Measurements from ENCODE around the gene AMT. TPM values are rescaled to one million over a fixed set of nuclear protein-coding genes. Genes with fewer than 3 reads are reported as not detected.
A peak's percentile ranks its signal among the peaks of the same experiment; 100 is the strongest.

The AMT gene
- polyA plus RNA-seq, 2 of the 4 experiments (the other 2 are of a cell fraction): 0.83 to 1.4 TPM

DNA sequence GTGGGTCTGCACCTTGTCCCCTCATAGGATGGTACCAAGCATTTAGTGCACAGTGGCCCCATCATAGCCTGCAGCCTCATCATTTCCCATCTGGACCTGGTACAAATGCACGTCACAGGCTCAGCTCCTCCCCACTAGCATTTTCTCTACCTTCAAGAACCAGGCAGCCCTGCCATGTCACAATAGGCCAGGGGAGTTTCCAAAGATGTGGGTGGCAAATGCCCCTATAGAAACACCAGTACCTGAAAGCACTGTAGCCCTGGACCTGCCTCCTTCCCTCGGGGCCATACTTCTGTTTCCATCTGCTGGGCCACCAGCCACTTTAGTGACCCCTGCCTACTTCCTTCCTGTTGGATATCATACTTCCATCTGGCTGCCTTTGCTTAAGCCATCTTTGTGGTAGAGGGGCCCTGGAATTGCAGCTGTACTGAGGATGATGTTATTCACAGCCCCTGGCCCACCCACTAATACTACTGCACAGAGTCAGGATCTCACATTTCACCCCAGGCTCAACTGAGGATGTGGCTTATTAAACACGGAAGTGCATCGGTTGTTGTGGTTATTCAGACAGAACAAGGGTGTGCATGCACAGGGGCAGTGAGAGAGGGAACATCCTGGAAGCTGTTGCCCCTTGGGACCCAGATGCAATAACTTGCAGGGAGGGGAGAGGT is 6.2 kb downstream of the AMT start:
- Histone ChIP-seq H3K4me3 (no peak overlapping the region), H3K27ac (no peak overlapping the region; a peak in 1 of 6 replicates), H3K9me3 (no peaks in the 10 kb centered on the region), H3K4me2 (no peak overlapping the region), H3K4me1 (peaks cover 26% of the 10 kb centered on the region)
- 69% methylated on average over 4 of the region's 4 CpGs for WGBS (ENCODE audit: missing lambda C conversion rate)
- DNase-seq (ENCODE audit: low read depth in 1 of 2, low spot score in 1 of 2): no peak
- FAIRE-seq: no peak
- ChIA-PET POLR2A (interaction anchor here (1.2 kb wide), 1 partner anchor 83 kb away, joined by 3 read pairs; no protein-coding TSS in a partner anchor), CTCF (interaction anchor here (0.8 to 2.8 kb wide), 6 partner anchors 9 to 255 kb away, joined by 3 to 11 read pairs (median 4); partner anchors contain the start of genes KLHDC8B and USP4)
- ATAC-seq: no peak
- TF ChIP-seq, protein P1, sequence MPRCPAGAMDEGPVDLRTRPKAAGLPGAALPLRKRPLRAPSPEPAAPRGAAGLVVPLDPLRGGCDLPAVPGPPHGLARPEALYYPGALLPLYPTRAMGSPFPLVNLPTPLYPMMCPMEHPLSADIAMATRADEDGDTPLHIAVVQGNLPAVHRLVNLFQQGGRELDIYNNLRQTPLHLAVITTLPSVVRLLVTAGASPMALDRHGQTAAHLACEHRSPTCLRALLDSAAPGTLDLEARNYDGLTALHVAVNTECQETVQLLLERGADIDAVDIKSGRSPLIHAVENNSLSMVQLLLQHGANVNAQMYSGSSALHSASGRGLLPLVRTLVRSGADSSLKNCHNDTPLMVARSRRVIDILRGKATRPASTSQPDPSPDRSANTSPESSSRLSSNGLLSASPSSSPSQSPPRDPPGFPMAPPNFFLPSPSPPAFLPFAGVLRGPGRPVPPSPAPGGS (IDR thresholded peaks at IDR 0.05): no peak

DNA sequence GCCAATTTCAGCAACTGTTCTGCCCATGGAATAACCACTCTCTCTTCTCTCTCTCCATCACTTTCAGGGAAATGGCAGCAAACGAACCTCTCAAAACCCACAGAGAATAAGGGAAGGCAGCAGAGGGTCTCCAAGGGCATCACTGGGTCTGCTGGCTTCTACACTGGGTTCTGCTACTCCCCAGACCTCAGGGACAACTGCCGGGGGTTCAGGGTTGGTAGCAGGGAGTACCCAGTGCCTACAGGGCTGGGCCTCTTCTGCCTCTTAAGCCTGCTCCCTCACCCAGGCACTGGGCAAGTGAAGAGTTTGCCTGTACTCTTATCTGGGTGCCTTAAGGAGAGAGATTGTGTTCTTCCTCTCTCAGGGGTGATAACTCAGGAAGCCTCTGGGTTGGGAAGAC is 7.5 kb downstream of the AMT start:
- DNase-seq (ENCODE audit: low read depth in 1 of 2, low spot score in 1 of 2) (no peak), FAIRE-seq (no peak), ATAC-seq (no peak)
- 79% methylated on average over 2 of the region's 2 CpGs for WGBS (ENCODE audit: missing lambda C conversion rate)
- ChIA-PET CTCF (interaction anchor here (0.6 to 1.5 kb wide), 2 partner anchors 15 to 257 kb away, joined by 3 to 4 read pairs; partner anchors contain the start of gene NICN1), POLR2A (no interaction called here)
- Histone ChIP-seq H3K9me3 (no peaks in the 10 kb centered on the region), H3K4me2 (no peak overlapping the region), H3K4me3 (no peak overlapping the region), H3K27ac (0 out of 6 replicates have a peak overlapping the region, but pooled peaks of 1 of the 2 experiments have one; percentile 18), H3K4me1 (peaks cover 24% of the 10 kb centered on the region)
- TF ChIP-seq, protein P2, sequence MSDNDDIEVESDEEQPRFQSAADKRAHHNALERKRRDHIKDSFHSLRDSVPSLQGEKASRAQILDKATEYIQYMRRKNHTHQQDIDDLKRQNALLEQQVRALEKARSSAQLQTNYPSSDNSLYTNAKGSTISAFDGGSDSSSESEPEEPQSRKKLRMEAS (IDR thresholded peaks at IDR 0.05): no peak
- TF ChIP-seq, protein P1 (IDR thresholded peaks at IDR 0.05): no peak
- TF ChIP-seq, protein P3, sequence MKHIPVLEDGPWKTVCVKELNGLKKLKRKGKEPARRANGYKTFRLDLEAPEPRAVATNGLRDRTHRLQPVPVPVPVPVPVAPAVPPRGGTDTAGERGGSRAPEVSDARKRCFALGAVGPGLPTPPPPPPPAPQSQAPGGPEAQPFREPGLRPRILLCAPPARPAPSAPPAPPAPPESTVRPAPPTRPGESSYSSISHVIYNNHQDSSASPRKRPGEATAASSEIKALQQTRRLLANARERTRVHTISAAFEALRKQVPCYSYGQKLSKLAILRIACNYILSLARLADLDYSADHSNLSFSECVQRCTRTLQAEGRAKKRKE (CRISPR knock-in tag; IDR thresholded peaks at IDR 0.05; ENCODE audit: low read depth): no peak
- TF ChIP-seq ZC3H11A (IDR thresholded peaks at IDR 0.05): no peak
- no peak for TF ChIP-seq EP300 (IDR thresholded peaks at IDR 0.05)

DNA sequence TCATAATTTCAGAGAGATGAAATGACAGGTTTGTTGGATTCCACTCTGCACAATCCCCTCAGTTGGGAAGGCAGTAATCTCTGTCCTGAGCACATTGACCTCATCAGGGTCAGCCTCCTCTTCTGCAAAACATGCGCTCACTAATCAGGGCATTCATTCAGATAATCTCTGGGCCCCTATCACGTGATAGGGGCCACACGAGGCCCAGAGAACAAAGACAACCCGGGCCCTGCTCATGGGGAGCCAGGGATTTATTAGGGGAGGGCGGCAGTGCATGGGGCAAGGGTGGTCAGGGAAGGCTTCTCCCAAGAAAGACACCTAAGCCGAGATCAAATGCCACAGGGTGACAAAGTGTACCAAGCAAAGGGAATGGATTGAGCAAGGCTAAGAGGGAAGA is 8.9 kb downstream of the AMT start:
- no peak for FAIRE-seq
- ATAC-seq: no peak
- CTCF ChIA-PET: interaction anchor here (0.8 to 1.4 kb wide), 3 partner anchors 10 to 391 kb away, joined by 3 to 5 read pairs (median 3); partner anchors contain the start of gene NDUFAF3
- peak overlapping the region; percentile 90 to 97 for H3K27ac ChIP-seq
- H3K4me3 ChIP-seq: peak overlapping the region; percentile 78
- peak overlapping the region; percentile 100 for H3K4me2 ChIP-seq
- TF ChIP-seq EHF (CRISPR knock-in tag; IDR thresholded peaks at IDR 0.05) (no peak), HDAC2 (IDR thresholded peaks at IDR 0.05) (no peak), CHD4 (IDR thresholded peaks at IDR 0.05; ENCODE audit: borderline replicate concordance) (no peak), RAD21 (conservative IDR thresholded peaks at IDR 0.05 in 1 of 2, IDR thresholded peaks at IDR 0.05 in 1 of 2) (no peak), BHLHE40 (IDR thresholded peaks at IDR 0.05; ENCODE audit: low read depth, low read length) (no peak), FOSL2 (IDR thresholded peaks at IDR 0.05) (no peak), FOSL2 (CRISPR knock-in tag; IDR thresholded peaks at IDR 0.05) (no peak), RCOR1 (IDR thresholded peaks at IDR 0.05; ENCODE audit: low read depth, low read length) (no peak), ZSCAN20 (CRISPR knock-in tag; IDR thresholded peaks at IDR 0.05) (no peak), TFCP2L1 (CRISPR knock-in tag; IDR thresholded peaks at IDR 0.05) (no peak)
- TF ChIP-seq, protein P4, sequence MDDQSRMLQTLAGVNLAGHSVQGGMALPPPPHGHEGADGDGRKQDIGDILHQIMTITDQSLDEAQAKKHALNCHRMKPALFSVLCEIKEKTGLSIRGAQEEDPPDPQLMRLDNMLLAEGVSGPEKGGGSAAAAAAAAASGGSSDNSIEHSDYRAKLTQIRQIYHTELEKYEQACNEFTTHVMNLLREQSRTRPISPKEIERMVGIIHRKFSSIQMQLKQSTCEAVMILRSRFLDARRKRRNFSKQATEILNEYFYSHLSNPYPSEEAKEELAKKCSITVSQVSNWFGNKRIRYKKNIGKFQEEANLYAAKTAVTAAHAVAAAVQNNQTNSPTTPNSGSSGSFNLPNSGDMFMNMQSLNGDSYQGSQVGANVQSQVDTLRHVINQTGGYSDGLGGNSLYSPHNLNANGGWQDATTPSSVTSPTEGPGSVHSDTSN (IDR thresholded peaks at IDR 0.05): no peak
- TF ChIP-seq, protein P5, sequence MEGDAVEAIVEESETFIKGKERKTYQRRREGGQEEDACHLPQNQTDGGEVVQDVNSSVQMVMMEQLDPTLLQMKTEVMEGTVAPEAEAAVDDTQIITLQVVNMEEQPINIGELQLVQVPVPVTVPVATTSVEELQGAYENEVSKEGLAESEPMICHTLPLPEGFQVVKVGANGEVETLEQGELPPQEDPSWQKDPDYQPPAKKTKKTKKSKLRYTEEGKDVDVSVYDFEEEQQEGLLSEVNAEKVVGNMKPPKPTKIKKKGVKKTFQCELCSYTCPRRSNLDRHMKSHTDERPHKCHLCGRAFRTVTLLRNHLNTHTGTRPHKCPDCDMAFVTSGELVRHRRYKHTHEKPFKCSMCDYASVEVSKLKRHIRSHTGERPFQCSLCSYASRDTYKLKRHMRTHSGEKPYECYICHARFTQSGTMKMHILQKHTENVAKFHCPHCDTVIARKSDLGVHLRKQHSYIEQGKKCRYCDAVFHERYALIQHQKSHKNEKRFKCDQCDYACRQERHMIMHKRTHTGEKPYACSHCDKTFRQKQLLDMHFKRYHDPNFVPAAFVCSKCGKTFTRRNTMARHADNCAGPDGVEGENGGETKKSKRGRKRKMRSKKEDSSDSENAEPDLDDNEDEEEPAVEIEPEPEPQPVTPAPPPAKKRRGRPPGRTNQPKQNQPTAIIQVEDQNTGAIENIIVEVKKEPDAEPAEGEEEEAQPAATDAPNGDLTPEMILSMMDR (IDR thresholded peaks at IDR 0.05): no peak
- 86% methylated on average over 6 of the region's 6 CpGs for WGBS (ENCODE audit: missing lambda C conversion rate)
- H3K9me3 ChIP-seq: no peaks in the 10 kb centered on the region
- H3K4me1 ChIP-seq: peaks cover 31% of the 10 kb centered on the region
- DNase-seq (ENCODE audit: low read depth in 1 of 2, low spot score in 1 of 2): no peak
- POLR2A ChIA-PET: no interaction called here

All from A549 (cell line).